HT1080 (cell line): ENCODE results near the gene MEI1. TPM values are rescaled to one million over a fixed set of nuclear protein-coding genes. Genes with fewer than 3 reads are reported as not detected.
"Not testable (repeated sequence)": the region's sequence is repeated elsewhere in the genome, so short reads cannot be mapped to it uniquely, and the experiment has no call there.

Experiments used
- DNase-seq: peaks from one replicate; pipeline ENCODE4 v3.0.0-alpha.2; 2015; ENCODE audit warnings: low read depth
- total RNA-seq: library from RNA; depleted of rRNA; stranded (reverse); fragments of >200 nt; shearing (Covaris generic); gene quantifications from 2 replicates; pipeline ENCODE4 v1.2.3, GENCODE V29; 2014

MEI1 gene
- total RNA-seq, 1 experiment from 2014 or later: 1.4 TPM

- DNase-seq: no peak
Measured at GRCh38 chr22:41818596-41818995, 119.3 kb downstream of the MEI1 start.

- DNase-seq: no peak
Measured at GRCh38 chr22:41819257-41819656, 120.0 kb downstream of the MEI1 start.

GRCh38 chr22:41820447-41820846, 121.1 kb downstream of the MEI1 start:
- DNase-seq: no peak

DNA sequence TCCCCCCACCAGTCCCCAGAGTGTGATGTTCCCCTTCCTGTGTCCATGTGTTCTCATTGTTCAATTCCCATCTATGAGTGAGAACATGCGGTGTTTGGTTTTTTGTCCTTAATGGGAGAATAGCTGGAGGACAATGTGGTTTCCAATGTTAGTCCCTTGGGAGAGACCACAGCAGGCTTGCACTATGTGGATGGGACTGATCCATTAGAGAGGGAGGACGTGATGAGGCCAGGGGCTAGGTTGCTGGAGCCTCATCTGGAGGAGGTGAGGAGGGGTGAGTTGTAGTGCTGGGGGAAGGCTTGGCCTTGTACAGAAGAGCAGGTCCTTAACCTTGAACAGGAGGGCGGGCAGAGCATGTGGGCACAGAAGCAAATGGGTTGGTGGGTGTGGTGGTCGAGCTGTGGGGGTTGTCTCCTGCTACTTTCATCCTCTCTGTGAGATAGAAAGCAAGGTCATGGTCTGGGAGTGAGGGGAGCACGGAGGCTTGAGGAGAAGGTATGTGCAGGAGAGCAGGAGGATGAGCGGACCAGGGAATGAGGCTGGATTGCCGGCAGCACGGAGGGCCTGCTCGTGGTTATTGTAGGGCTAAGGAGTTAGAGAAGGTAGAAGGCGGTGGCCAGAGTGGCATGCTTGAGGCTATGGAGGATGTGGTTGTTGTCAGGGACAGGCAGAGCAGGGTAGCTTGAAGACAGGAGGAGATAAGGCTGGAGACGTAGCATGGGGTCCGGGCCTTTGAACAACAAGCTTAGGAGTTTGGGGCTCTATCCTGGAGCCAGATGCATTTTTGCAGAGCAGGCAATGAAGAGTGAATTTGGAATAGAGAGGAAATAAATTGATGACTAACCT, 122.4 kb downstream of the MEI1 start:
- DNase-seq: no peak

DNA sequence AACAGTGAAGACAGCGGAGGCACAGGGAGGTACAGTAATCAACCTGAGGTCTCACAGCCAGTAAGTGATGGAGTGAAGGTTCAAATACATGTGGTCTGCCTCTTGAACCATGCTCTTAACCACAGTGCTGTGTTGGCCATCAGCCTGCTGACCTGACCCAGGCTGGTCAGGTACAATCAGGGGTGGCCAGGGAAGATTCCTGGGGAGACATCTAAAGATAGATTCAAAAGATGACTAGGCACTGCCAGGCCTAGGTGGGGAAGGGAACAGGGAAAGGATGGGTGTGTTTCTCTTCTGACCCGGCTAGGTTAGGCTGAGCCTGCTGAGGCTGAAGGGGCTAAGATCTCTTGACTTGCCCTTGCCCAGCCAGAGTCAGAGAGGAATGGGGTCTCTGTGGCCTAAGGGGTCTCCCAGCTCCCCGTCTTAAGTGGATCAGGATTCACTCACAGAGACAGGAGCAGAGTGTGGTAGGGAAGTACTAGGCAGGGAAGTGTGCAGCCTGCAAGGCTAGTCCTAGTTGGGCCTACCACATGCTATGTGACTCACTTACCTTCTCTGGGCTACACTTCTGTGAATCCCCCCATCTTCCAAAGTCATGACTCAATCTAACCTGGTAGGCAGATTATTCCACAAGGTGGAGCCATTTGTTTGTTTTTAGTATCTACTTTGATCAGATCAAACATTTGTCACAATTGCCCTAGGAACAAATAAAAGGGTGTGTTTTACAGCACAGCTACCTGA, 123.2 kb downstream of the MEI1 start:
- peak; percentile 79 for DNase-seq

- DNase-seq: no peak
Measured at GRCh38 chr22:41823797-41824196, 124.5 kb downstream of the MEI1 start.

DNA sequence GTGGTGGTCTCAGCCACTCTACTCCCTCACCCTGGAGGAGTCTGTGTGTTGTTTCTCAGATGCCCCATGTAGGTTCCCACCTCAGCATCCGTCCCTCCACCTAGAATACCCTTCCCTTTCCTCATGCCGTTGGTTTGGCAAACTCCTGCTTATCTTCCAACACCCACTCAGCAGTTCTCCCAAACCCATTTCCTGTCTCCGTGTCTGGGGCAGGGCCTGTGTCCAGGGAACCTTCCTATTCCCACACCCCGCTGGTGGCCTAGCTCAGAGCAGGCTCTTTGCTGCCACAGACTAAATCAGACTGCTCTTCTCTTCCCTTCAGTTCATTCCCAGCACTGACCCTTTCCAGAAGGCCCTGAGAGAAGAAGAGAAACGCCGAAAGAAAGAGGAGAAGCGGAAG, 126.1 kb downstream of the MEI1 start:
- DNase-seq: no peak

GRCh38 chr22:41826021-41826420, 126.7 kb downstream of the MEI1 start:
- DNase-seq: no peak

DNA sequence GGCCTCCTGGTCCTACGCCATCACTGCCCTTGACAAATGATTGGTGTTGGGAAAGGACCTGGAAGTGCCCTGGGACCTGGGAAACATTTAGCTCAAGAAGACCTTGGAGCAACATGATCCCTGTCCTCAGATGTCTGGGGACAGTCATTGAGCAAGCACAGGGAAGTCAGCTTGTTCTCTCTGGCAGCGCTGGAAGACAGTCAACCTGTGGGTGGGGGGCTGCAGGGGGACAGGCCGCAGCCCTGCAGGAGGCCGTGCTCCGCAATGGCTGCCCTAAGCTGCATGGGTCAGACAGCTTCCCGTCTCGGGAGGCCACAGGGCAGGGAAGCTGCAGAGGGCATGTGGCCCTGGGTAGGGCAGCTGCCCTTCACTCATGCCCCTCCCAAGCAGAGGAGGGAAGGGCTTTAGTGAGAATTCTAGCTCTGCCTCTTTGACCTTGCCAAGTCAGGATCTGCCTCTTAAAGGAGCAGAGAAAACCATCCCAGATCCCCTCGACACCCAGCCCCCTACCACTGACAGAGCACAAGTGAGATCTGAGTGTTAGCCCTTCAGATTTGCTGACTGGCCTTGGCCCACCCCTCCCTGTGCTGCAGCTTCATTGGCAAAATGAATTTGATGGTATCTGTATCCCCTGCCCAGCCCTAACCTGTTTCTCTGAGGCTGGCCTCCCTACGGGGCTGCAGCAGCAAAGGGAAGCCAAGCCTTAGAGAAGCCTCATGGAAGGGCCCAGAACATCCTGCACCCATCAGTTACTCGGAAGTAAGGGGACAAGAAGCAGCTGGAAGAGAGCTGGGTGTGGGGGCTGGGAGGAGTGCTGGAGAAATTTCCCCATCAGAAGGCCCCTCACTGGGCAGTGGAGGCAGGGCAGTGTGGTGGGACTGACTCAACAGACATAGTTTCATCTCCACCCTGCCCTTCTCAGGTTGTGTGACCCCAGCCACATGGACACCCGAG, 127.4 kb downstream of the MEI1 start:
- DNase-seq: no peak

DNA sequence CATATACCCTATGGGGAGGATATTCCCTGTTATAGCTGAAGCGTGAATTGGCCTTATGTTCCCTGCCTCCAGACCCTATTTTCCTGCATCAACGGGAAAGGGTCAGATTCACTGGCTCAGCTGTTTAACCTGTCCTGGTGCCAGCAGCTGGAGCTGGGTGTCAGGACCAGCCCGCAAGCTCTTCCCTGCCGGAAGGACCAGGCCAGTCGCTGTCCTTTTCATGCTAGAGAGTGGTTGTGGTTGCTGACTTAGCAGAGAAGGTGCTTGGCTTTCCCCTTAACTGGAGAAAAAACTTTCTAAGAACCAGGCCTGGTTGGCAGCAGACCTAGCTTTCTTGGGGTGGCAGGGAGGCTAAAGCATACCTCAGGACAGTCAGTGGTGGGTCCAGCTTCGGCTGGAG, 128.4 kb downstream of the MEI1 start:
- DNase-seq: no peak

- no peak for DNase-seq
Measured at GRCh38 chr22:41828516-41828915, 129.2 kb downstream of the MEI1 start.

- no peak for DNase-seq
Measured at GRCh38 chr22:41830174-41830573, 130.9 kb downstream of the MEI1 start.

DNA sequence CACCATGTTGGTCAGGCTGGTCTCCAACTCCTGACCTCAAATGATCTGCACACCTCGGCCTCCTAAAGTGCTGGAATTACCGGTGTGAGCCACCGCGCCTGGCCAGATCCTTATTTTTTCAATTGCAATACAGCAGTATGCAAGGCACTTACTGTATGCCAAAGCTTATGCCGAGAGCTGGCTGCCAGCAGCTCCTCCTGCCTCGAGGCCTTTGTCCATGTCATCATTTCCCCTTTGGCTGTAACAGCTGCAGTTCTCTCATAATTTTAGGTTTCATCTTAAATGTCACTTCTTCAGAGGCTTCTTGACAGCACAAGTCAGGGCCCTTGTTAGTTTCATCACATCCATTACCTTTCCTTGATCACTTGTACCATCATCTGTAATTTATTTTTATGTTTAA, 132.1 kb downstream of the MEI1 start:
- DNase-seq: no peak

DNA sequence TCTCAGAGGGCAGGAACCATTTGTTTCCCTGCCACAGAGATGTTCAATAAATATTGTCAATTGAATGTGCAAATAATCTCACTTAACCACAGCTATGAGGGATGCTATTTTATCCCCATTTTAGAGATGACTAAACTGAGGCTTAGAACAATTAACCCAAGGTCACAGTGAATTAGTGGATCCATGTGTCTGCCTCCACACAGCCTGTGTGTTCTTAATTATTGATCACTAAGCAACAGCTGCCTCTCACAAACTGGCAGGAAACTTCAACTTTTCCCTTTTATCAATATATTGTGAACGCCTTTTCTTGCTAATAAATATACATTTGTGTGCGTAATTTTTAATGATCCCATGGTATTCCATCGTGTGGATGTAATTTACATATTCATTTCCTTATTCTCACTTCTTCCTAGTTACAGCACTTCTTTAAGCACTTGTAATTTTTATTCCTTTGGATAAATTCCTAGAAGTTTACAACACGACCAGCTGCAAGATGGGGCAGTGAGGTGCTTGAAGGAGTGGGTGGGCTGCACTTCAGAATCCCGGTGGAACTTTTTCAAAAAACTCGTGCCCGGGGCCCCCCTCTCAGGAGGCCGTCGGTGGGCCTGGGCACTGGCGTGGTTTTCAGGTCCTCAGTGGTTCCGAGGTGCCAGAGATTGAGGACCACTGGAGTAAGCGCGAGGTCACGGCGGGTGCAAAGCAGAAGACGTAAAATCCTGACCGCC, 132.7 kb downstream of the MEI1 start:
- no peak for DNase-seq

- DNase-seq: peak; percentile 100
Measured at GRCh38 chr22:41832553-41833368, 133.5 kb downstream of the MEI1 start, which contains the start of gene SREBF2. TSS of gene SREBF2 (plus strand) at chr22:41833105. CDS start at chr22:41833271, 166 bp downstream.

DNA sequence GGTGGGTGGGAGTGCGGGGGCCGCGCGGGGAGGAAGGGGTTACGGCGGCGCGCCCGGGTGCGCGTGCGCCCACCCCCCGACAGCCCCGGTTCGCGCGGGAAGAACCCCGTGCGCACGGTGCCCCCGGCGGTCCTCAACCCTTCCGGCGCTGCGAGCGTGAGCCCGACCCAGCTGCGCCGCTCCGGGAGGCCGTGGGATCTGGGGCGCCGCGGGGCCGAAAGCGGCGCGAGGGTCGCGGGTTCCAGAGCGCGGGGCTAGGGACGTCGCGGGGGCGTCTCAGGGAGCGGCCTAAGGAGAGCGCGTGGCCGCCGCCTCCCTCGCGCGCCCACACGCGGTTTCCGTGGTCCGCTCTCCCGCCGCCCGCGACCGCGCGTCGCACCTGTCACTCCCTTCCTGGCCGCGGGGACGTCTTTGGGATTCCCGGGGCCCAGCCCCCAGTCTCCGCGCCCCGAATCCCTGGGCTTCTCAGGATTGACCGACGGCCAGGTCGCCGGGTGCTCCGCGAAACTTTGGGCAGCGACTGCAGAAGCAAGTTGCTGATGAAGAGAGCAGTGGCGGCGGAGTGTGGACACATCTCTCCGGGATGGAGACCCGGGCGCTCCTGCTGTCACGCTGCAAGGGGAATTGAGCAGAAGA, 134.2 kb downstream of the MEI1 start:
- DNase-seq: peak; percentile 23

- DNase-seq: no peak
Measured at GRCh38 chr22:41834005-41834944, 135.0 kb downstream of the MEI1 start.

GRCh38 chr22:41835462-41835861, 136.2 kb downstream of the MEI1 start:
- not testable (repeated sequence) for DNase-seq
